Progenitor cell of endocrine pancreas (in vitro differentiated cells): ENCODE measurements around the gene MIER2. TPM values are rescaled to one million over a fixed set of nuclear protein-coding genes. Genes with fewer than 3 reads are reported as not detected.
"Not testable (repeated sequence)": the region's sequence is repeated elsewhere in the genome, so short reads cannot be mapped to it uniquely, and the experiment has no call there.

ENCODE experiments used
- DNase-seq: peaks from one replicate; pipeline ENCODE4 v3.0.0; 2021; ENCODE audit warnings: low spot score; ENCODE audit not compliant: unreplicated experiment
- H3K27ac Mint-ChIP-seq: 2 replicates; pipeline ENCODE4 v1.8.0; 2021; ENCODE audit warnings: mild to moderate bottlenecking, moderate library complexity, mixed read lengths
- H3K27me3 Mint-ChIP-seq: 2 replicates; pipeline ENCODE4 v1.8.0; 2021; ENCODE audit warnings: mixed read lengths
- H3K36me3 Mint-ChIP-seq: 2 replicates; pipeline ENCODE4 v1.8.0; 2022; ENCODE audit warnings: mixed read lengths; ENCODE audit not compliant: insufficient read depth
- H3K4me1 Mint-ChIP-seq: 2 replicates; pipeline ENCODE4 v1.8.0; 2021; ENCODE audit warnings: low read depth, mixed read lengths
- H3K4me3 Mint-ChIP-seq: 2 replicates; pipeline ENCODE4 v1.8.0; 2021; ENCODE audit warnings: low read depth, mild to moderate bottlenecking, moderate library complexity, mixed read lengths
- H3K9me3 Mint-ChIP-seq: 2 replicates; pipeline ENCODE4 v1.8.0; 2021; ENCODE audit warnings: low read depth, mixed read lengths
- CTCF ChIP-seq: fragments of 200-600 bp; sonication (generic); IDR thresholded peaks from one replicate; pipeline ENCODE4 v1.5.0; 2021; ENCODE audit warnings: antibody characterized with exemption, mild to moderate bottlenecking; ENCODE audit not compliant: unreplicated experiment
- total RNA-seq: library from RNA; stranded (reverse); gene quantifications from 2 replicates; pipeline ENCODE4 v1.2.1, GENCODE V29; 2021

MIER2 gene
- total RNA-seq, 1 donor from 2014 or later = 46.7 TPM

- Mint-ChIP-seq H3K4me1 (no peaks in the 10 kb centered on the region), H3K9me3 (no peaks in the 10 kb centered on the region), H3K36me3 (no peaks in the 10 kb centered on the region), H3K27ac (no peak overlapping the region), H3K4me3 (no peak overlapping the region), H3K27me3 (peaks cover 52% of the 10 kb centered on the region)
- DNase-seq = no peak
- TF ChIP-seq CTCF = no peak
Measured at GRCh38 chr19:262125-262524, 82.5 kb downstream of the MIER2 start.

GRCh38 chr19:256804-257203 is 87.8 kb downstream of the MIER2 start:
- H3K27me3 Mint-ChIP-seq = peaks cover 32% of the 10 kb centered on the region
- H3K27ac Mint-ChIP-seq, DNase-seq, H3K36me3 Mint-ChIP-seq, H3K4me3 Mint-ChIP-seq, H3K4me1 Mint-ChIP-seq, H3K9me3 Mint-ChIP-seq: not testable (repeated sequence)

Other genes starting within 250 kb of the MIER2 start
- not detected in 2 replicates for gene OR4F17, start 237.7 kb downstream of the MIER2 start, total RNA-seq
- gene PLPP2, start 53.4 kb downstream of the MIER2 start, total RNA-seq = 46.3 and 52.7 TPM in 2 replicates
- 13.2 and 13.8 TPM in 2 replicates for gene C2CD4C, start 64.4 kb upstream of the MIER2 start, total RNA-seq
- 159 TPM in 2 replicates for gene SHC2, start 116.2 kb upstream of the MIER2 start, total RNA-seq
- 0.77 and 1.0 TPM in 2 replicates for gene MADCAM1, start 151.7 kb upstream of the MIER2 start, total RNA-seq
- gene TPGS1, start 162.7 kb upstream of the MIER2 start, total RNA-seq = 16.4 and 18.0 TPM in 2 replicates
- 96.9 and 100 TPM in 2 replicates for gene CDC34, start 187.0 kb upstream of the MIER2 start, total RNA-seq
- gene GZMM, start 199.3 kb upstream of the MIER2 start, total RNA-seq = 0.31 TPM in 1 of 2 replicates, not detected in the other
- gene BSG, start 227.8 kb upstream of the MIER2 start, total RNA-seq = 464 and 472 TPM in 2 replicates
- 0.34 and 0.47 TPM in 2 replicates for gene HCN2, start 245.1 kb upstream of the MIER2 start, total RNA-seq